Activated naive CD8-positive, alpha-beta T cell treated with anti-CD3 and anti-CD28 coated beads, Interleukin-2, amount 10 ng/mL, durations not matched to agents 7 days and 5 days (primary cell): ENCODE data around the gene ZBTB5. TPM values are rescaled to one million over a fixed set of nuclear protein-coding genes. Genes with fewer than 3 reads are reported as not detected.
A peak's percentile ranks its signal among the peaks of the same experiment; 100 is the strongest.
"Not testable (repeated sequence)": the region's sequence is repeated elsewhere in the genome, so short reads cannot be mapped to it uniquely, and the experiment has no call there.

Source experiments
- ATAC-seq: fragments of 150-1000 bp; cut with Tn5 transposase; one replicate; pipeline ENCODE4 v1.10.0; 2021; ENCODE audit warnings: low read depth, moderate library complexity
- POLR2A ChIA-PET: fragments of 350-600 bp; sonication (Branson Sonifier 250); formaldehyde crosslinking; loops from one replicate; lab custom pipeline; 2021; ENCODE audit warnings: antibody characterized with exemption; lab: Charles Lee
- DNase-seq: peaks from one replicate; pipeline ENCODE4 v3.0.0; 2021
- H3K27ac Mint-ChIP-seq: one replicate; pipeline ENCODE4 v1.8.0; 2022; ENCODE audit warnings: mild to moderate bottlenecking, mixed read lengths
- H3K27me3 Mint-ChIP-seq: one replicate; pipeline ENCODE4 v1.8.0; 2022; ENCODE audit warnings: mild to moderate bottlenecking, moderate library complexity, mixed read lengths
- H3K36me3 Mint-ChIP-seq: one replicate; pipeline ENCODE4 v1.8.0; 2021; ENCODE audit warnings: mild to moderate bottlenecking, mixed read lengths
- H3K4me1 Mint-ChIP-seq: one replicate; pipeline ENCODE4 v1.8.0; 2021; ENCODE audit warnings: mixed read lengths
- H3K4me3 Mint-ChIP-seq: one replicate; pipeline ENCODE4 v1.8.0; 2022; ENCODE audit warnings: mild to moderate bottlenecking, moderate library complexity, mixed read lengths
- H3K9me3 Mint-ChIP-seq: one replicate; pipeline ENCODE4 v1.8.0; 2021; ENCODE audit warnings: mixed read lengths
- total RNA-seq, 2 experiments: library from RNA; stranded (reverse); gene quantifications; one replicate each; pipeline ENCODE4 v1.2.3, GENCODE V29; 2021

ZBTB5 gene, protein sequence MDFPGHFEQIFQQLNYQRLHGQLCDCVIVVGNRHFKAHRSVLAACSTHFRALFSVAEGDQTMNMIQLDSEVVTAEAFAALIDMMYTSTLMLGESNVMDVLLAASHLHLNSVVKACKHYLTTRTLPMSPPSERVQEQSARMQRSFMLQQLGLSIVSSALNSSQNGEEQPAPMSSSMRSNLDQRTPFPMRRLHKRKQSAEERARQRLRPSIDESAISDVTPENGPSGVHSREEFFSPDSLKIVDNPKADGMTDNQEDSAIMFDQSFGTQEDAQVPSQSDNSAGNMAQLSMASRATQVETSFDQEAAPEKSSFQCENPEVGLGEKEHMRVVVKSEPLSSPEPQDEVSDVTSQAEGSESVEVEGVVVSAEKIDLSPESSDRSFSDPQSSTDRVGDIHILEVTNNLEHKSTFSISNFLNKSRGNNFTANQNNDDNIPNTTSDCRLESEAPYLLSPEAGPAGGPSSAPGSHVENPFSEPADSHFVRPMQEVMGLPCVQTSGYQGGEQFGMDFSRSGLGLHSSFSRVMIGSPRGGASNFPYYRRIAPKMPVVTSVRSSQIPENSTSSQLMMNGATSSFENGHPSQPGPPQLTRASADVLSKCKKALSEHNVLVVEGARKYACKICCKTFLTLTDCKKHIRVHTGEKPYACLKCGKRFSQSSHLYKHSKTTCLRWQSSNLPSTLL
- 10 to 100 TPM; 12.5 to 13.3 TPM for total RNA-seq

DNA sequence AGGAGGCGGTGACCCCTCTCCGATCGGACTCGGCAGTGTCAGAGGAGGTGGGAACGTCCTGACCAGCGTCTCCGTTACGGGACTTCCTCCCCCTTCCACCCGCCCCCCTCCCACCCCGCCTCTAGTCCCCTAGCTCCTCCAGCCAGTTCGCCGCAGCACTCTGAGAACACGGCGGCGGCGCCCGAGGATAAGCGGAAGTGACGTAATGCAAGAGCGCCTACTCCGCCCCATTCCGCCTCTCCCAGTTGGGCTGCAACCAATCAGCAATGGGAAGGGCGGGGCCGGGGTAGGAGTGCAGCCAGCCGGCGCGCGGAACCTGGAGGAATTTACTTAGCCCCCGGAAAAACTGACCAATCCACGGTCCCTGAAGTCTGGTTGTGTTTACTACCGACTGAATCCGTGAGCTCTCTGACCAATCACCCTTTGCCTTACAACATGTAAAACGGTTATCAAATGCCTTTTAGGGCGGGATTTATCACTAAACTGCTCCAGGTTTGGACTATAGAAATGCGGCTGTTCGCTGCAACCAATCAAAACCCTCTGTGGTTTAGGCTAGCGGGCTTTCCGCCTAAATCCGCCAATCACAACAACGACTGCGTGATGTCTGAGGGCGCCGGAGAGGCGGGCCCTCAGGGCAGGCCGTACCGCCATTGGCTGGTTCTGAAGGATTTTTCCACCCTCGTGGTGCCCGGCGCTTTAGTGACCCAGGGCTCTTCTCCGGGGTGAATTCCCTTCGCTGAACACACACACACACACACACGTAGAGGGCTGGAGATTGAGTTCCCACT lies at the start of gene ZBTB5:
TSS of gene ZBTB5 (minus strand) at position 202 of the 788 bp plus-strand sequence. CDS start 22,899 bp downstream, outside the sequence.
- peaks cover 25% of the 10 kb centered on the region for H3K4me1 Mint-ChIP-seq
- H3K27ac Mint-ChIP-seq = peak within 1 kb of the TSS; percentile 95
- H3K9me3 Mint-ChIP-seq = no peaks in the 10 kb centered on the region
- H3K27me3 Mint-ChIP-seq = no peaks in the 10 kb centered on the region
- DNase-seq = peak; percentile 95
- H3K4me3 Mint-ChIP-seq = peak within 1 kb of the TSS; percentile 96
- H3K36me3 Mint-ChIP-seq = peaks cover 5% of the 10 kb centered on the region
- POLR2A ChIA-PET = interaction anchor here (0.6 to 3.8 kb wide), 6 partner anchors 15 to 438 kb away, joined by 4 to 44 read pairs (median 8); partner anchors contain the start of genes GRHPR, POLR1E, TOMM5 and ZCCHC7
- peak; percentile 80 for ATAC-seq

DNA sequence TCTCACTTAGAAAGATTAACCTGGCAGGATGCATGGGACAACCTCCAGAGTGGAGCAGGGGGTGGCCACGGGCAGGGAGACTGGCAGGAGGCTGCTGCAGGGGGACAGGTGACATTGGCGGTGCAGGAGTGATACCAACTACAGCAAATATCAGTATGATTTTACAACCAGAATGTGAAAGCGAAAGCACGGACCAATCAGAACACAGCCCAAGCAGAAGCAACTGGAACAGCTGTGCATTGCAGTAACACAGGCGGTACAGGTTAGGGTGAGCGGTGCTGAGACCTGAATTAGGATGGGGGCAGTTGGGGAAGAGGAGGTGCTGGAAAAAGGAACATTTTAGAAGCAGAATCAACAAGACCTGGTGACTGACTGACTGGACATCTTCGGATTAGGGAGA lies 49.7 kb upstream of the ZBTB5 start:
- H3K27ac Mint-ChIP-seq = no peak overlapping the region

DNA sequence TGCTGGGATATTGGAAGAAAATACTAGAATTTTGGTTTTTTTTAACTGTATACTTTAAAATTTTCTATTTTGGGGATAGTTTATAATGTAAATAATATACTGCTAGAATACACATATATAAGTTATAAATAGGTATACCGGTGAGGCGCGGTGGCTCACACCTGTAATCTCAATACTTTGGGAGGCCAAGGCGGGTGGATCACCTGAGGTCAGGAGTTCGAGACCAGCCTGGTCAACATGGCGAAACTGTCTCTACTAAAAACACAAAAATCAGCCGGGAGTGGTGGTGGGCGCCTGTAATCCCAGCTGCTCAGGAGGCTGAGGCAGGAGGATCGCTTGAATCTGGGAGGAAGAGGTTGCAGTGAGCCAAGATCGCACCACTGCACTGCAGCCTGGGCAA lies 49.2 kb upstream of the ZBTB5 start:
- POLR2A ChIA-PET, H3K36me3 Mint-ChIP-seq, ATAC-seq, H3K4me3 Mint-ChIP-seq, H3K27me3 Mint-ChIP-seq, H3K4me1 Mint-ChIP-seq, H3K27ac Mint-ChIP-seq, DNase-seq, H3K9me3 Mint-ChIP-seq: not testable (repeated sequence)

More for the DNA sequence above, 49.7 kb upstream of the ZBTB5 start:
- H3K27me3 Mint-ChIP-seq = no peaks in the 10 kb centered on the region
- ATAC-seq (peak; percentile 29), DNase-seq (no peak)
- H3K4me3 Mint-ChIP-seq = no peak overlapping the region
- POLR2A ChIA-PET = no interaction called here
- no peaks in the 10 kb centered on the region for H3K9me3 Mint-ChIP-seq
- peaks cover 3% of the 10 kb centered on the region for H3K4me1 Mint-ChIP-seq
- no peaks in the 10 kb centered on the region for H3K36me3 Mint-ChIP-seq

DNA sequence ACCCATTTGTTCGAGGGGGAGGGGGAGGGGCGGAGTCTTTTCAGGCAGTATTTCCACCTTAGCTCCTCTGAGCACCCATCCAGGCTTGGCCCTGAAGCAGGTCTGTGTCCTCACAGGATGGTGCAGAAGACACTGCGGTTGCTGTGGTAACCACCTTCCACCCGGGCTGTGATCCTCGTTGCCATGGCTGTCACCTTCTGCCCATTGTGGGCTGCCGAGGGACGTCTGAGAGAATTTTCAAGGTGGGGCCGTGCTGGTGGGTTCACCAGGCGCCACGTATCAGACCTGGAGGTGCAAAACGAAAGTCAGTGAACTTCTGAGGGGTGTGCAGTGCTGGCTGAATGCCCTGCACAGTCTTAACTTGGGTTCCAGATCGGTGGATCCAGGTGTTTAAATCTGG lies 47.2 kb upstream of the ZBTB5 start:
- H3K9me3 Mint-ChIP-seq = no peaks in the 10 kb centered on the region
- no peak for DNase-seq
- H3K27me3 Mint-ChIP-seq = no peaks in the 10 kb centered on the region
- peaks cover 2% of the 10 kb centered on the region for H3K36me3 Mint-ChIP-seq
- peaks cover 3% of the 10 kb centered on the region for H3K4me1 Mint-ChIP-seq
- no peak overlapping the region for H3K4me3 Mint-ChIP-seq
- ATAC-seq = no peak
- no peak overlapping the region for H3K27ac Mint-ChIP-seq
- POLR2A ChIA-PET = no interaction called here

DNA sequence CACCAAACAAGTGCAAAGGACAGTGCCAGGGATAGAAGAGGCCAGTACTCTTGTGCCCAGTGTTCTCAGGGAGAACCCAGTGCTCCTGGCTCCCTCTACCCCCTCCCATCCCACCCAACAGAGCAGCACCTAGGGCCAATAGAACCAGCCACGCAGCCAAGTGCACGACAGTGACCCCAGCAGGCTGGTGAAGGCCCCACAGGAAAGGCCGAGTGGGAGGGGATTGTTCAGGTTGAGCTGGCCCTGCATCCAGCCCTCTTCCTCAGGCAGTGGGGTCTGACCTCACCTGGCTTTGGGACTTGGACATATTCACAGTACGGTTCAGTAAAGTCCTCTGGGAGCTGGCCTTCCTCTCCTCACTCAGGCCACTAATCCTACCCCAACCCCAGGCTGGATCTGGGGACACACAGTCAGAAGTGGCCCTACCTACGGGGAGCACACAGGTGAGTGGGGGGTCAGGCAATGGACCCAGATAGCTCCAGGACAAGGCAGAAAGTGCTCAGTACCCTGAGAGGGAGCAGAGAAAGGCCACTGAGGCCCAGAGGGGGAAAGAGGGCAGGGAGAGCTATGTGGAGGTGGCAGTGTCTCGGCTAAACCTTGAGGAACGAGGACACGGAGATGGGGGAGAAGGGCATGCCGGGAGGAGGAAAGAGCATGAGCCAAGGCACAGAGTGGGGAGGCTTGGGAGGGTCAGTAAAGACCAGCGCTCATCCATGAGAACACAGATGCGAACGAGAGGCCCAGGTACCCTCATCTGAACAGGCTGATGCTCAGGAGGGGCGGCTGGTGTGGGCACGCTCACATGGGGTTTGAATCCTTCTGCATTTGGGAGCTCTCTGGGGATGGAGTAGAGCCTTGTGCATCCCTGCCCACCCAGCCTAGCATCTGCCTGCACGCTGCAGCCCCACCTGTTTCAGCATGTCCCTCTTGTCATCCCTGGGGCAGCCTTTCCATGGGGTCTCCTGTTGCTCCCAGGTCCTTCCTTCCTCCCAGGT lies 46.1 kb upstream of the ZBTB5 start:
- Mint-ChIP-seq H3K36me3 (peaks cover 3% of the 10 kb centered on the region), H3K27me3 (no peaks in the 10 kb centered on the region), H3K4me3 (no peak overlapping the region), H3K9me3 (no peaks in the 10 kb centered on the region), H3K27ac (peak overlapping the region; percentile 36), H3K4me1 (peaks cover 5% of the 10 kb centered on the region)
- ATAC-seq (no peak), DNase-seq (no peak)
- POLR2A ChIA-PET = no interaction called here

DNA sequence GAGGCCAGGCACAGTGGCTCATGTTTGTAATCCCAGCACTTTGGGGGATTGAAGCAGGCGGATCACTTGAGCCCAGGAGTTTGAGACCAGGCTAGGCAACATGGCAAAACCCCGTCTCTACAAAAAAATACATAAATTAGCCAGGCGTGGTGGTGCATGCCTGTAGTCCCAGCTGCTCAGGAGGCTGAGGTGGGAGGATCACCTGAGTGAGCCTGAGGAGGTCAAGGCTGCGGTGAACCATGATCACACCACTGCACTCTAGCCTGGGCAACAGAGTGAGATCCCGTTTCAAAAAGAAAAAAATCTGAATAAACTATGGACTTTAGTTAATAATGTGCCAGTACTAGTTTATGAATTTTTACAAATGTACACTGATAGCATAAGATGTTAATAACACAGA lies 44.8 kb upstream of the ZBTB5 start:
- POLR2A ChIA-PET, ATAC-seq, H3K4me3 Mint-ChIP-seq, H3K36me3 Mint-ChIP-seq, H3K9me3 Mint-ChIP-seq, H3K4me1 Mint-ChIP-seq, H3K27ac Mint-ChIP-seq, H3K27me3 Mint-ChIP-seq, DNase-seq: not testable (repeated sequence)

DNA sequence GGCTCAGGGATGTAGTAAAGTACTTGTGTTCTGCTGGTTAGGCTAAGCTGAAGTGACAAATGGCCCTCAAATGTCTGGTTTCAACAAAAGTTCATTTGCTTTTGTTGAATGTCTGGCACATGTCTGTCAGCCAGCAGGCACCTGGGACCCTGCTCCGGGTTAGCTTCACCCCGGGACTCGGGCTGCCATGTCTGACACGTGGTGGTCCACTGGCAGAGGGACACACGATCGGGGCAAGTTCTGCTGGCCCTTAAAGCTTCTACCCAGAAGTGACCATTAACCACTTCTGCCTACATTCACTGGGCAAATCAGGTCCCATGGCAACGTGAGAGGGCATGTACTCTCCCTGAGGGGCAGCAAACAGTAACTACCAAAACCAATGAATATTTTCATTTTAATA lies 44.3 kb upstream of the ZBTB5 start:
- ATAC-seq = no peak
- peaks cover 6% of the 10 kb centered on the region for H3K36me3 Mint-ChIP-seq
- no peak overlapping the region for H3K27ac Mint-ChIP-seq
- H3K9me3 Mint-ChIP-seq = no peaks in the 10 kb centered on the region
- H3K4me3 Mint-ChIP-seq = no peak overlapping the region
- H3K27me3 Mint-ChIP-seq = no peaks in the 10 kb centered on the region
- POLR2A ChIA-PET = no interaction called here
- DNase-seq = no peak
- peaks cover 1% of the 10 kb centered on the region for H3K4me1 Mint-ChIP-seq

DNA sequence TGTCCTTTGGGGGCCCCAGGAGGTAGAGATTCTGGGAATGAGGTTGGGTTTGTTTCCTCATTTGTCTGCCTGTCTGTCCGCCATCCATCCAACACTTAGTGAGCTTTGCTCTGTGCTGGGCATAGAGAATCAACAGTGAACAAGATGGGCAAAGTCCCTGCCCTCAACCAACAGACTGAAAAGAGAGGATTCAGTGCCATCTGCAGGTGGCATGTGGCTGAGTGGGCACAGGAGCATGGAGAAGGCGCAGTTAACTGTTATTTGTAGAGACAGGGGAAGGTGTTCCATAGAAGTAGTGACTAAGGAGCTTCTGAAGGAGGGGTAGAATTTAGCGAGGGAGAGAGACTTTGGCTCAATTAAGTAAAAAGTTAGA lies 43.6 kb upstream of the ZBTB5 start:
- Mint-ChIP-seq H3K4me3 (no peak overlapping the region), H3K27ac (no peak overlapping the region), H3K4me1 (peaks cover 6% of the 10 kb centered on the region), H3K36me3 (peaks cover 10% of the 10 kb centered on the region), H3K9me3 (no peaks in the 10 kb centered on the region), H3K27me3 (no peaks in the 10 kb centered on the region)
- DNase-seq = no peak
- ATAC-seq = no peak
- POLR2A ChIA-PET = no interaction called here

DNA sequence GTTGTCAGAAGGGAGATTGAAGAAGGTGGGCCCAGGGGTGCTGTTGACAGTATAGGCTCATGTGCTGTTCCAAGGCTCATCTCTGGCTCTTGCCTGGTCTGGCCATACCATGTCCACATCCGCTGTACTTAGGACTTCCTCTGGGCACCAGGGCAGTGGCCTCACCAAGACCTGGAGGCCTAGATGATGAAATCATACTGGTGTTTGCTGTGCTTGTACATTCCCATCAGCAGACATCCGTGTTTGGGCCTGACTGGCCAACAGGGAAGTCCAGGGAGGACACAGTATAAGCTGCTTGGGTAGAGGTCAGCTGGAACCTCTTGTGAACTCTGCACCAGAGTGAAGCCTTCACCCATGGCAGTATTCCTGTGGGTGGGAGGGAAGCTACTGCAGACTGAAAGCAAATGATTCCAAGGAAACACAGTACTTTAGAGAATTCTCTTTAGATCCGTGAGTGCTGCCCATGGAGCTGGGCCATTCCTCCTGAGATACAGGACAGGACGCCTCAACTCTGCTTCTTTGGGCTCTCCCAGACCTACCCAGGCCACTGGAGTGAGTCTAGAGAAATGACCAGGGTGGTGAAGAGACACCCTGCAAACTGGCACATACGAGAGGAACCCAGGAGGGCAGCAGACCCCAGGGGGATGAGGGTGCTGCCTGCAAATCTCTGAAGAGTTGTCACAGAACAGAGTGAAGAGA lies 43.0 kb upstream of the ZBTB5 start:
- no peak overlapping the region for H3K27ac Mint-ChIP-seq
- DNase-seq (no peak), ATAC-seq (no peak)
- H3K4me3 Mint-ChIP-seq = no peak overlapping the region
- peaks cover 11% of the 10 kb centered on the region for H3K4me1 Mint-ChIP-seq
- POLR2A ChIA-PET = no interaction called here
- H3K36me3 Mint-ChIP-seq = peaks cover 16% of the 10 kb centered on the region
- no peaks in the 10 kb centered on the region for H3K9me3 Mint-ChIP-seq
- H3K27me3 Mint-ChIP-seq = no peaks in the 10 kb centered on the region

DNA sequence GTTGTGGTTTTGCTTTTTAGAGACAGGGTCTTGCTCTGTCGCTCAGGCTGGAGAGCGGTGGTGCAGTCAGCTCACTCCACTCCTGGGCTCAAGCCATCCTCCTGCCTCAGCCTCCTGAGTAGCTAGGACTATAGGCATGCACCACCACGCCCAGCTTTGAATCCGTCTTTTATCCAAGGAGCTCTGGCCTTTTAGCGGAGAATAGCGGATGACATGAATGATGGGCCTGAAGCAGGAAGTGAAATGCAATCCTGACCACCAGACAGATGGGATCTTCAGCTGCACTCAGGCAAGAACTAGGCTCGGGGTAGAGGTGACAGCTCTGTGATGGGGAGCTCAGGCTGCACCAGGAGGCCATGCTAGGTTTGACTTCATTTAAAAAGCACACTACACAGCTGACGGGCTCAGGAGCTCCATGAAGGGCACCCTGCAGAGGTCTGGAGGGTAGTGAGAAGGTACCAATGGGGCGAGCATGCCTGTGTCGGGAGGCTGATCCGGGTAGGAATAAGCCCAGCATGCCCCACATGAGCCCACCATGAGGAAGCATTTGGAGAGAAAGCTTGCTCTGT lies 42.4 kb upstream of the ZBTB5 start:
- Mint-ChIP-seq H3K4me1 (peaks cover 16% of the 10 kb centered on the region), H3K9me3 (no peaks in the 10 kb centered on the region), H3K4me3 (no peak overlapping the region), H3K36me3 (peaks cover 22% of the 10 kb centered on the region), H3K27ac (peak overlapping the region; percentile 47), H3K27me3 (no peaks in the 10 kb centered on the region)
- DNase-seq (no peak), ATAC-seq (no peak)
- POLR2A ChIA-PET = no interaction called here

DNA sequence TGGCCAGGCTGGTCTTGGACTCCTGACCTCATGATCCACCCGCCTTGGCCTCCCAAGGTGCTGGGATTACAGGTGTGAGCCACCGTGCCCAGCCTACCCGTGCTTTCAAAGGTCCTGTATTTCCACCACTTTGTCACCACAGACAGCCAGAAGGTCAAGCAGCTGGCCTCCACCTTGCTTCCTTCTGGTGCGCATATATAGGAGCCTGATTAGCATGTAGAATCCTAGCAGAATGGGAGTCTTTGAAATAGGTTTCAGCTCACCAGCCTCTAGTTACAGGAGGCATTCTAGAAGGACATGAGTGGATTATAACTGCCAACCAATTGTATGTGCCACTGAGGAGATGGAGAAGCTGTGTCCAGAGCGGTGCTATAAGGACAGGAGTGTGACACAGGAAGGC lies 39.4 kb upstream of the ZBTB5 start:
- H3K27ac Mint-ChIP-seq = no peak overlapping the region
- no peak for DNase-seq
- H3K9me3 Mint-ChIP-seq = no peaks in the 10 kb centered on the region
- no peak overlapping the region for H3K4me3 Mint-ChIP-seq
- ATAC-seq = no peak
- POLR2A ChIA-PET = no interaction called here
- peaks cover 39% of the 10 kb centered on the region for H3K36me3 Mint-ChIP-seq
- H3K4me1 Mint-ChIP-seq = peaks cover 16% of the 10 kb centered on the region
- H3K27me3 Mint-ChIP-seq = no peaks in the 10 kb centered on the region

DNA sequence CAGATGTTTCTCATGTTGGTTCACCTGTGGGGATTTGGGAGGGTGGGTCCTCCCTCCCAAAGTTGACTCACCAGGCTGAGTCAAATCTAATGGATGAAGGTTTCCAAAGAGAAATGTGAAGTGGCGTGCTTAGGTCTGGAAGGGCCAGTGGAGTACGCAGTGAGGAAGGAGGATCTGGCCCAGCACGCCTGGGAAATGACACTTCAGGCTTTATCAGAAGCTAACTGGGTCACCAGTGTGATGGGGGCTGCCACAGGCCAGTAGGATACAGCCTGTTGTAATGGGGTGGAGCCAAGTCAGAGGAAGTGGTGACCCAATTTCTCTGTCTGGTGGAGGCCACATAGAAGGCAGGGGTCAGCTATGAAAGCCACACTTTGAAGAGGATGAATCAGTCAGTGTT lies 38.5 kb upstream of the ZBTB5 start:
- Mint-ChIP-seq H3K9me3 (no peaks in the 10 kb centered on the region), H3K27ac (peak overlapping the region; percentile 74), H3K27me3 (no peaks in the 10 kb centered on the region), H3K4me1 (peaks cover 16% of the 10 kb centered on the region), H3K36me3 (peaks cover 41% of the 10 kb centered on the region), H3K4me3 (no peak overlapping the region)
- POLR2A ChIA-PET = no interaction called here
- peak; percentile 72 for ATAC-seq
- DNase-seq = no peak
